HCT116 (cell line): Measurements from ENCODE around the gene MMP24. TPM values are rescaled to one million over a fixed set of nuclear protein-coding genes. Genes with fewer than 3 reads are reported as not detected.

ENCODE experiments used
- ATAC-seq: fragments of 200-7000 bp; cut with Tn5 transposase; 2 replicates; pipeline ENCODE4 v1.9.1; 2020; ENCODE audit warnings: mild to moderate bottlenecking, moderate library complexity
- BruUV-seq: library from RNA; stranded (reverse); fragments of 400-500 nt; replicated peaks from 2 replicates; lab custom pipeline; 2021; lab: Mats Ljungman, UMichigan
- CTCF ChIA-PET: fragments of 300-600 bp; sonication (Branson Sonifier 250); formaldehyde crosslinking; loops from one replicate; lab custom pipeline; 2021; ENCODE audit warnings: antibody characterized with exemption; lab: Charles Lee
- POLR2A ChIA-PET: fragments of 300-600, 350-600 bp; sonication (Branson Sonifier 250); formaldehyde crosslinking; loops from one replicate; lab custom pipeline; 2021; ENCODE audit warnings: antibody characterized with exemption; lab: Charles Lee
- RAD21 ChIA-PET, 2 experiments: fragments of 300-600 bp; sonication (Branson Sonifier 250); formaldehyde crosslinking; loops; one replicate each; lab custom pipeline; 2023; ENCODE audit warnings: low total read pairs in 2 of 2; ENCODE audit not compliant: uncharacterized antibody in 2 of 2, unreplicated experiment in 2 of 2, low non-redundant PET in 1 of 2; lab: Charles Lee
- DNase-seq: peaks from one replicate; pipeline ENCODE4 v3.0.0-alpha.2; 2010; ENCODE audit warnings: low read depth, low spot score
- H2AFZ ChIP-seq: fragments of 200-600 bp; shearing (Covaris generic), sonication (generic); 2 replicates; pipeline ENCODE4 v1.6.1; 2017; ENCODE audit warnings: low read depth, mixed run types, mixed read lengths, antibody characterized with exemption, low read length; ENCODE audit not compliant: poor library complexity, severe bottlenecking
- H3K27ac ChIP-seq: 2 replicates; pipeline ENCODE4 v1.5.1; 2012; ENCODE audit warnings: low read depth, low read length
- H3K27me3 ChIP-seq: fragments of 200-600 bp; sonication (generic); 2 replicates; pipeline ENCODE4 v1.6.1; 2016; ENCODE audit warnings: mixed run types, low read length, mixed read lengths; ENCODE audit not compliant: insufficient read depth
- H3K36me3 ChIP-seq, 2 experiments: fragments of 200-500 bp in 1 of 2; fragments of 200-600 bp in 1 of 2; sonication (Bioruptor generic) in 1 of 2; sonication (generic) in 1 of 2; 2 replicates each; pipeline versions ENCODE4 v1.5.1 to v1.6.1; 2014 to 2016; ENCODE audit warnings: low read length in 2 of 2, inconsistent platforms in 1 of 2, mixed read lengths in 1 of 2, mixed run types in 1 of 2; ENCODE audit not compliant: insufficient read depth in 2 of 2, control insufficient read depth in 1 of 2
- H3K4me1 ChIP-seq, 2 experiments: fragments of 200-600 bp in 1 of 2; sonication (generic) in 1 of 2; 2 replicates each; pipeline versions ENCODE4 v1.5.1 to v1.6.1; 2012 to 2017; ENCODE audit warnings: low read length in 2 of 2, inconsistent platforms in 1 of 2, mild to moderate bottlenecking in 1 of 2, mixed read lengths in 1 of 2, mixed run types in 1 of 2, moderate library complexity in 1 of 2; ENCODE audit not compliant: insufficient read depth in 2 of 2, control insufficient read depth in 1 of 2
- H3K4me2 ChIP-seq: fragments of 200-600 bp; sonication (generic); 2 replicates; pipeline ENCODE4 v1.6.1; 2017; ENCODE audit warnings: mixed run types, low read length, mixed read lengths
- H3K4me3 ChIP-seq, 2 experiments: fragments of 200-600 bp in 1 of 2; sonication (generic) in 1 of 2; replicated peaks in 1 of 2; 2 replicates each; pipeline ENCODE4 v1.5.1; 2011 to 2016; ENCODE audit warnings: low read length in 2 of 2, control low read depth in 1 of 2, low read depth in 1 of 2, mild to moderate bottlenecking in 1 of 2, mixed read lengths in 1 of 2, mixed run types in 1 of 2
- H3K79me2 ChIP-seq: fragments of 200-600 bp; sonication (generic); 2 replicates; pipeline ENCODE4 v1.6.1; 2017; ENCODE audit warnings: mild to moderate bottlenecking, mixed run types, low read length, moderate library complexity, mixed read lengths; ENCODE audit not compliant: insufficient read depth
- H3K9ac ChIP-seq: fragments of 200-600 bp; sonication (generic); 2 replicates; pipeline ENCODE4 v1.6.1; 2016; ENCODE audit warnings: low read length, mixed read lengths
- H3K9me2 ChIP-seq: fragments of 200-600 bp; sonication (generic), shearing (Covaris generic); 2 replicates; pipeline ENCODE4 v1.6.1; 2017; ENCODE audit warnings: mixed run types, mild to moderate bottlenecking, moderate library complexity; ENCODE audit not compliant: insufficient read depth
- H3K9me3 ChIP-seq, 2 experiments: fragments of 200-500 bp in 1 of 2; fragments of 200-600 bp in 1 of 2; sonication (Bioruptor generic) in 1 of 2; sonication (generic) in 1 of 2; 2 replicates each; pipeline ENCODE4 v1.6.1; 2014 to 2017; ENCODE audit warnings: low read length in 2 of 2, mixed read lengths in 2 of 2, inconsistent platforms in 1 of 2, low read depth in 1 of 2, mild to moderate bottlenecking in 1 of 2, mixed run types in 1 of 2, moderate library complexity in 1 of 2; ENCODE audit not compliant: control insufficient read depth in 1 of 2, insufficient read depth in 1 of 2
- H4K20me1 ChIP-seq: fragments of 200-600 bp; sonication (generic), shearing (Covaris generic); 2 replicates; pipeline ENCODE4 v1.6.1; 2017; ENCODE audit warnings: mixed run types, mild to moderate bottlenecking, moderate library complexity; ENCODE audit not compliant: insufficient read depth
- ATF3 ChIP-seq: IDR thresholded peaks from 2 replicates; pipeline ENCODE4 v1.6.1; 2012
- CEBPB ChIP-seq: IDR thresholded peaks from 2 replicates; pipeline ENCODE4 v1.6.1; 2012; ENCODE audit warnings: low read depth
- EGR1 ChIP-seq: IDR thresholded peaks from 2 replicates; pipeline ENCODE4 v1.6.1; 2012; ENCODE audit warnings: low read depth
- ELF1 ChIP-seq: IDR thresholded peaks from 2 replicates; pipeline ENCODE4 v1.6.1; 2012; ENCODE audit warnings: low read depth, borderline replicate concordance
- EZH2phosphoT487 ChIP-seq: fragments of 200-600 bp; IDR thresholded peaks from 2 replicates; pipeline ENCODE4 v1.6.1; 2018; ENCODE audit warnings: antibody characterized with exemption, borderline replicate concordance
- JUND ChIP-seq: IDR thresholded peaks from 2 replicates; pipeline ENCODE4 v1.6.1; 2012
- POLR2A ChIP-seq: IDR thresholded peaks from 2 replicates; pipeline ENCODE4 v1.7.0; 2011; ENCODE audit warnings: borderline replicate concordance; ENCODE audit not compliant: insufficient read depth, insufficient read length; ENCODE audit errors: extremely low read depth
- SP1 ChIP-seq: IDR thresholded peaks from 2 replicates; pipeline ENCODE4 v1.6.1; 2012; ENCODE audit warnings: low read depth
- TCF7L2 ChIP-seq: IDR thresholded peaks from 2 replicates; pipeline ENCODE4 v1.7.0; 2011; ENCODE audit warnings: borderline replicate concordance, inconsistent platforms; ENCODE audit not compliant: insufficient read depth, insufficient read length; ENCODE audit errors: extremely low read depth
- intact Hi-C: fragments of 100-400 bp; cut with micrococcal nuclease; formaldehyde crosslinking; loops from 2 replicates; pipeline ENCODE4 v1.10.0; 2022
- total RNA-seq: library from RNA; stranded (reverse); gene quantifications from one replicate; pipeline ENCODE4 v1.2.1, GENCODE V29; 2021; ENCODE audit not compliant: unreplicated experiment
- TF ChIP-seq, protein P1 (sequence below): IDR thresholded peaks from 2 replicates; pipeline ENCODE4 v1.6.1; 2011; ENCODE audit warnings: mild to moderate bottlenecking, low read length, moderate library complexity; ENCODE audit not compliant: insufficient replicate concordance; ENCODE audit errors: extremely low read depth
- TF ChIP-seq, protein P2 (sequence below): IDR thresholded peaks from 2 replicates; pipeline ENCODE4 v1.6.1; 2012; ENCODE audit warnings: low read depth

The MMP24 gene
- total RNA-seq, 1 experiment from 2014 or later: not detected

DNA sequence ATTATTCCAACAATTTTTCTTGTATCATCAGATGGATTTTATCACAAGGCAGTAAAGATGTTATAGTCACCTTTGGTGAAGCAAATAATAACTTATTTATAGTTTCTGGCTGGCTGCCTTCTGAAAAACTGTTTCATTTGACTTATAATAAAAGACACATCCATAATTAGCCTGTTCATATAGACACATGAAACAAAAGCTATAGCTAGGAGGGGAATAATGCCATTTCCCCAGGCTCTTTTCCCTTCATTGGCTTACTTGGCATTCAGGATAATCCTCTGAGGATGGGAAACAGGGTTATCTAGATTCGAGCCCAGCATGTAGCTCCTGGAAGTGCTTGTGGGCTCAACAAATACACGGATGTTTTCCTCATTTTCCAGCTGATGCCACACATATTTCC, 17.5 kb downstream of the MMP24 start:
- Histone ChIP-seq H3K36me3 (no peaks in the 10 kb centered on the region), H3K9me3 (no peaks in the 10 kb centered on the region), H3K4me2 (no peak overlapping the region), H3K4me3 (no peak overlapping the region), H3K9ac (no peak overlapping the region), H3K27ac (no peak overlapping the region), H3K9me2 (no peaks in the 10 kb centered on the region), H3K79me2 (no peaks in the 10 kb centered on the region), H3K27me3 (no peaks in the 10 kb centered on the region)
- DNase-seq: no peak
- intact Hi-C loops: no loop called here
- ChIA-PET CTCF (no interaction called here), POLR2A (no interaction called here)
- TF ChIP-seq JUND (no peak), POLR2A (no peak), EGR1 (no peak), ATF3 (no peak), CEBPB (no peak), SP1 (no peak), EZH2phosphoT487 (no peak), ELF1 (no peak), TCF7L2 (no peak)
- TF ChIP-seq, protein P1, sequence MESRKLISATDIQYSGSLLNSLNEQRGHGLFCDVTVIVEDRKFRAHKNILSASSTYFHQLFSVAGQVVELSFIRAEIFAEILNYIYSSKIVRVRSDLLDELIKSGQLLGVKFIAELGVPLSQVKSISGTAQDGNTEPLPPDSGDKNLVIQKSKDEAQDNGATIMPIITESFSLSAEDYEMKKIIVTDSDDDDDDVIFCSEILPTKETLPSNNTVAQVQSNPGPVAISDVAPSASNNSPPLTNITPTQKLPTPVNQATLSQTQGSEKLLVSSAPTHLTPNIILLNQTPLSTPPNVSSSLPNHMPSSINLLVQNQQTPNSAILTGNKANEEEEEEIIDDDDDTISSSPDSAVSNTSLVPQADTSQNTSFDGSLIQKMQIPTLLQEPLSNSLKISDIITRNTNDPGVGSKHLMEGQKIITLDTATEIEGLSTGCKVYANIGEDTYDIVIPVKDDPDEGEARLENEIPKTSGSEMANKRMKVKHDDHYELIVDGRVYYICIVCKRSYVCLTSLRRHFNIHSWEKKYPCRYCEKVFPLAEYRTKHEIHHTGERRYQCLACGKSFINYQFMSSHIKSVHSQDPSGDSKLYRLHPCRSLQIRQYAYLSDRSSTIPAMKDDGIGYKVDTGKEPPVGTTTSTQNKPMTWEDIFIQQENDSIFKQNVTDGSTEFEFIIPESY: no peak
- TF ChIP-seq, protein P2, sequence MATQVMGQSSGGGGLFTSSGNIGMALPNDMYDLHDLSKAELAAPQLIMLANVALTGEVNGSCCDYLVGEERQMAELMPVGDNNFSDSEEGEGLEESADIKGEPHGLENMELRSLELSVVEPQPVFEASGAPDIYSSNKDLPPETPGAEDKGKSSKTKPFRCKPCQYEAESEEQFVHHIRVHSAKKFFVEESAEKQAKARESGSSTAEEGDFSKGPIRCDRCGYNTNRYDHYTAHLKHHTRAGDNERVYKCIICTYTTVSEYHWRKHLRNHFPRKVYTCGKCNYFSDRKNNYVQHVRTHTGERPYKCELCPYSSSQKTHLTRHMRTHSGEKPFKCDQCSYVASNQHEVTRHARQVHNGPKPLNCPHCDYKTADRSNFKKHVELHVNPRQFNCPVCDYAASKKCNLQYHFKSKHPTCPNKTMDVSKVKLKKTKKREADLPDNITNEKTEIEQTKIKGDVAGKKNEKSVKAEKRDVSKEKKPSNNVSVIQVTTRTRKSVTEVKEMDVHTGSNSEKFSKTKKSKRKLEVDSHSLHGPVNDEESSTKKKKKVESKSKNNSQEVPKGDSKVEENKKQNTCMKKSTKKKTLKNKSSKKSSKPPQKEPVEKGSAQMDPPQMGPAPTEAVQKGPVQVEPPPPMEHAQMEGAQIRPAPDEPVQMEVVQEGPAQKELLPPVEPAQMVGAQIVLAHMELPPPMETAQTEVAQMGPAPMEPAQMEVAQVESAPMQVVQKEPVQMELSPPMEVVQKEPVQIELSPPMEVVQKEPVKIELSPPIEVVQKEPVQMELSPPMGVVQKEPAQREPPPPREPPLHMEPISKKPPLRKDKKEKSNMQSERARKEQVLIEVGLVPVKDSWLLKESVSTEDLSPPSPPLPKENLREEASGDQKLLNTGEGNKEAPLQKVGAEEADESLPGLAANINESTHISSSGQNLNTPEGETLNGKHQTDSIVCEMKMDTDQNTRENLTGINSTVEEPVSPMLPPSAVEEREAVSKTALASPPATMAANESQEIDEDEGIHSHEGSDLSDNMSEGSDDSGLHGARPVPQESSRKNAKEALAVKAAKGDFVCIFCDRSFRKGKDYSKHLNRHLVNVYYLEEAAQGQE: no peak
- TF ChIP-seq, all 23 proteins: peak for 0
- RAD21 ChIA-PET: no interaction called here
- no peaks in the 10 kb centered on the region for H4K20me1 ChIP-seq
- no peak for ATAC-seq
- BruUV-seq: no TSS peak
- no peak overlapping the region for H2AFZ ChIP-seq
- H3K4me1 ChIP-seq: no peaks in the 10 kb centered on the region
